ENCODE data around the gene PIK3CG.

DNA sequence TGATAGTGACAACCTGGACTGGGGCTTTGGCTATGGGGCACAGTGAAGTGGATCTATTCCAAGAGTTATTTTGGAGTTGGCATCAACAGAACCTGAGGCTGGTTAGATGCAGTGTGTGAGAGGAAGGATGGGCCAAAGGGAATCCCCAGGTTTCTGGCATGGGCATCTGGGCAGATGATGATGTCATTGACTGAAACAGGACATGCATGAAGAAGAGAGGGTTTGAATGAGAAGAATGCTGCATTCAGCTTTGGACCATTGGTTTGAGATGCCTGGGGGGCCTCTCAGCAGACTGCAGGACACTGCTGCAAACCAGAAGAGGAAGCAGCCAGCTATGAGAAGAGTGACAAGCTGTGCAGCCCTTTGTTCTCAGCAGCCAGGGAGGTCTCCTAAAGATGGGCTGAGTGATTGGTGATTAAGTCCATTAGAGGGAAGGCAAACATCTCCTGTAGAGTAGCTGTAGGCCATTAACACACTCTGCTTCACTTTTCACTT is 23.1 kb upstream of the PIK3CG start:
- TF ChIP-seq, protein P1, sequence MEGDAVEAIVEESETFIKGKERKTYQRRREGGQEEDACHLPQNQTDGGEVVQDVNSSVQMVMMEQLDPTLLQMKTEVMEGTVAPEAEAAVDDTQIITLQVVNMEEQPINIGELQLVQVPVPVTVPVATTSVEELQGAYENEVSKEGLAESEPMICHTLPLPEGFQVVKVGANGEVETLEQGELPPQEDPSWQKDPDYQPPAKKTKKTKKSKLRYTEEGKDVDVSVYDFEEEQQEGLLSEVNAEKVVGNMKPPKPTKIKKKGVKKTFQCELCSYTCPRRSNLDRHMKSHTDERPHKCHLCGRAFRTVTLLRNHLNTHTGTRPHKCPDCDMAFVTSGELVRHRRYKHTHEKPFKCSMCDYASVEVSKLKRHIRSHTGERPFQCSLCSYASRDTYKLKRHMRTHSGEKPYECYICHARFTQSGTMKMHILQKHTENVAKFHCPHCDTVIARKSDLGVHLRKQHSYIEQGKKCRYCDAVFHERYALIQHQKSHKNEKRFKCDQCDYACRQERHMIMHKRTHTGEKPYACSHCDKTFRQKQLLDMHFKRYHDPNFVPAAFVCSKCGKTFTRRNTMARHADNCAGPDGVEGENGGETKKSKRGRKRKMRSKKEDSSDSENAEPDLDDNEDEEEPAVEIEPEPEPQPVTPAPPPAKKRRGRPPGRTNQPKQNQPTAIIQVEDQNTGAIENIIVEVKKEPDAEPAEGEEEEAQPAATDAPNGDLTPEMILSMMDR (conservative IDR thresholded peaks at IDR 0.05 in 1 of 2, IDR thresholded peaks at IDR 0.05 in 1 of 2; ENCODE audit: low read depth in 1 of 2, low read length in 2 of 2) = no peak
- TF ChIP-seq EZH2 (IDR thresholded peaks at IDR 0.05; ENCODE audit: low read length, missing control alignments) = no peak

Data from fibroblast of lung (primary cell).